NCI-H524 treated with DMSO at 0.1 percent for 48 hours (cell line): ENCODE results near the gene ZSCAN31.
"Not testable (repeated sequence)": the region's sequence is repeated elsewhere in the genome, so short reads cannot be mapped to it uniquely, and the experiment has no call there.

Experiments used
- DNase-seq: peaks from one replicate; lab custom pipeline; 2025; lab: John Stamatoyannopoulos, UW

The ZSCAN31 gene

DNA sequence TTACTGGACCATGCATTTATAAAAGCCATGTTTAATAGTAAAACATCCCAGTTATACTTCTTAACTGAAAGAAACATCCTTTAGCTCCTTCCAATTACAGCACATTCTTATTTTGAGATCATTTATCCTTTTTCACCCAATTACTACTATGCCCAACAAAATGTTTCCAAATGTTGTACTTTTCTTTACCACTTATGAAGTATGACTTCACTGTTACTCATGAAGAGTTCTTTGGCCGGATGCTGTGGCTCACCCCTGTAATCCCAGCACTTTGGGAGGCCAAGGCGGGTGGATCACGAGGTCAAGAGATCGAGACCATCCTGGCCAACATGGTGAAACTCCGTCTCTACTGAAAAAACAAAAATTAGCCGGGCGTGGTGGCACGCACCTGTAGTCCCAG lies 18.1 kb downstream of the ZSCAN31 start:
- not testable (repeated sequence) for DNase-seq

DNA sequence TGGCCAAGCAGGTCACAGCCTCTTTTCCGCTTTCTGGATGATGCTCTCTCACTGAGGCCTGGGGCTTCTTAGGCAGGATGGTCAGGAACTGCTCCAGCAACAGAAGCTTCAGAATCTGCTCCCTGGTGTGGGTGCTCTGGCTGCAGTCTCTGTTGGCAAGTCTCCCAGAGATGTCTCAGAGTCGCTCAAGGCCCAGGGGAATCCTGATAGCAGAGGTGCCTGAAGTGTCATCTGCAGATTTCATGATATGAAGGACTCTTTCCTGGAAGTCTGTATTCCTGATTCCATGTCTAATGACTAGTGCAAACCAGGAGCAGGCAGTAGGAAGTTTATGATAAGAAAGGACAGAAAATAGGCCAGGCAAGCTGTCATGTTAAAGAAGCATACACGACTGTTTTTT lies 20.3 kb downstream of the ZSCAN31 start:
- no peak for DNase-seq

DNA sequence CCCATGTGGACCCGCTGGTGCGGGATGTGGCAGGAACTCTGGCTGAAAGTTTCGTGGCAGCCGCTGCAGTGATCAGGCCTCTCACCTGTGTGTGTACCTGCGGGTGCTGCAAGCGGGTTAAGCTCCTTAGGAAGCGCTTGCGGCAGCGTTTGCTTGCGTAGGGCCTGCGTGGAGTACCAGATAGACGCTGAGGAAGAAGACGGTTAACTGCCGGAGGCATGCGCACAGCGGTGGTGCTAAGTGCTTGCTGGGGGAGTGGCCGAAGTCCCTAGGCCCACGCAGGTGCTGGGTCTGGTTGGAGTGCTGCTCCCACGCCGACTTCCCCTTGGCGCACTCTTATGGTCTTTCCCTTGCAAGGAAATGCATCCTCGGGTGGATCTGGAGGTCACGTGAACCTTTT lies 23.0 kb downstream of the ZSCAN31 start:
- no peak for DNase-seq

DNA sequence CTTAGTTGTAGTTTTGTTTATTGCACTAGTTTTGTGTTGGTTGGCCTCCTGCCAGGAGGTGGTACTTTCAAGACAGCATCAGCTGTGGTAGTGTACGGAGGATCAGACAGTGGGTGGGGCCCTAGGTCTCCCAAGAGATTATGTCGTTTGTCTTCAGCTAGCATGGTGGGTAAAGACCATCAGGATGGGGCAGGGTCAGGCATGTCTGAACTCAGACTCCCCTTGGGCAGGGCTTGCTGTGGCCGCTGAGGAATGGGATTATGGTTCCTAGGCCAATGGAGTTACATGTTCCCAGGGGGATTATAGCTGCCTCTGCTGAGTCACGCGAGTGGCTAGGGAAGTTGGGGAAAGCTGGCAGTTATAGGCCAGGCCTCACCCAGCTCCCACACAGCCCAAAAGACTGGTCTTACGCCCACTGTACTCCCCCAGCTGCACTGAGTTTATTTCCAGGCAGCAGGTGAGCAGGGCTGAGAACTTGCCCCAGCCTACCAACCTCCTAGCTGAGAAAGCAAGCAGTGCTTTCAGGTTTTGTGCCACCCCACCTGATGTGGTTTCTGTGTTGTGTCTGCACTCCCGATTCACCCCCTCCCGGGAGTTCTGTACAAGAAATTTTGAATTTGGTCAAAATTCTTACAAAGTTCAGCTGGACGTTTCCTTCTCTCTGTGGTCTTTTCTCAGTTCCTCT lies 24.7 kb downstream of the ZSCAN31 start:
- no peak for DNase-seq

DNA sequence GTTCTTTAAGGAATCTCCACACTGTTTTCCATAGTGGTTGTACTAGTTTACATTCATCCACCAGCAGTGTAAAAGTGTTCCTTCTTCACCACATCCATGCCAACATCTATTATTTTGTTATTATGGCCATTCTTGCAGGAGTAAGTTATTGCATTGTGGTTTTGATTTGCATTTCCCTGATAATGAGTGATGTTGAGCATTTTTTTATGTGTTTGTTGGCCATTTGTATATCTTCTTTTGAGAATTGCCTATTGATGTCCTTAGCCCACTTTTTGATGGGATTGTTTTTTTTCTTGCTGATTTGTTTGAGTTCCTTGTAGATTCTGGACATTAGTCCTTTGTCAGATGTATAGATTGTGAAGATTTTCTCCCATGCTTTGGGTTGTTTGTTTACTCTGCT lies 29.6 kb downstream of the ZSCAN31 start:
- DNase-seq = not testable (repeated sequence)

DNA sequence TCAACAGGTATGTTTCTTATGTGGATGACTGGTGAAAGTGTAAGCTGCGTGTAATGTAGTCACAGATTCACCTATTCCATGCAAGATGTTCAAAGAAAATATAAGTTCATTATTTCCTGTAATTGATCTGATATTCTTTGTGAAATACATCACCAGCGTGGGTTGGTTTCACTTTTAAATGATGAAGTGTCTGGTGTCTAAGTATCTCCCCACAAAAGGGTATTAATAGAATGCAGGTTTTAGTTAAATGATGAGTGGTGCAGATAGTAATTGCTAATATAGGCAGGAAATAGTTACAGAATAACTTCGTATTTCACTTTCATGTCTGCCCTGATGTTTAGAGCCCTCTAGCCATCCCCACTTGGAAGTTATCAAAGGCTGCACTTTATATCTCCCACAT lies 32.4 kb downstream of the ZSCAN31 start:
- DNase-seq = no peak

DNA sequence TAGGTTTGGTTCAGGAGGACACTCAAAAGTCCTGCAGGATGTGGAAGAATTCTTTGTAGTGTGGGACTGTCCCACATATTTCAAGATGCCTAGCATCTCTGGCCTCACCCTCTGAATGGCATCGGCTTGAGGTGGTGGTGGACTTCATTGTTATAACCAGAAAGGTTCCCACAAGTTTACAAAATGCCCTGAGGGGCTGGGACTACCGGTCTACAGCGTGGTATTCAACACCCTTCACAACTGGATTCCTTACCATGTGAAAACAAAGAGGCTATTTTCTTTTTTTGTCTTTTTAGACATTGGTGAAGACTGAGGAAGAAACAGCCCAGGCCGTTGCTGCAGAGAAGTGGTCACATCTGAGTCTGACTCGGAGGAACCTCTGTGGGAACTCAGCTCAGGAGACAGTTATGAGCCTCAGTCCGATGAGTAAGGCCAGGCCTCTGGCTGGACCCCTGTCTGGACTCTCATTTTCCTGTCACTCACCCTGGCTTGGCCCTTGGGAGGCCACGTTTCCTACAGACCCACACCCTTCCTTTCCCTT lies 39.4 kb downstream of the ZSCAN31 start:
- no peak for DNase-seq

DNA sequence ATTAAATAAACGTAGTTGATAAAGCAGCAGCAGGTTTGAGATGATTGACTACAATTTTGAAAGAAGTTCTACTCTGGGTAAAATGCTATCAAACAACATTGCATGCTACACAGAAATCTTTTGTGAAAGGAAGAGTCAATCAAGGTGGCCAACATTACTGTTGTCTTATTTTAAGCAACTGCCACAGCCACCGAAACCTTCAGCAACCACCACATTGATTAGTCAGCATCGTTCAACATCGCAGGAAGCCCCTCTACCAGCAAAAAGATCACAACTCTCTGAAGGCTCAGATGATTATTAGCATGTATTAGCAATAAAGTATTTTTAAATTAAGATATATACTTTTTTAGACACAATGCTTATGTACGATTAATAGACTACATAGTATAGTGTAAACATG lies 40.6 kb downstream of the ZSCAN31 start:
- no peak for DNase-seq

DNA sequence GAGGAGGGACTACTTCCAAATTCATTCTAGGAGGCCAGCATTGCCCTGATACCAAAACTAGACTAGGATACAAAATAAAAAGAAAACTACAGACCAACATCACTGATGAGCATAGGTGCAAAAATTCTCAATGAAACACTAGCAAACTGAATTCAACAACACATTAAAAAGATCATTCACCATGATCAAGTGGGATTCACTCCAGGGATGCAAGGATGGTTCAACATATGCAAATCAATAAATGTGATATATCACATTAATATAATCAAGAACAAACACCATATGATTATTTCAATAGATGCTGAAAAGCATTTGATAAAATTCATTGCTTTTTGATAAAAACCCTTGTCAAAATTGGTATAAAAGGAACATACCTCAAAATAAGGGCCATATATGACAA lies 44.4 kb downstream of the ZSCAN31 start:
- no peak for DNase-seq

DNA sequence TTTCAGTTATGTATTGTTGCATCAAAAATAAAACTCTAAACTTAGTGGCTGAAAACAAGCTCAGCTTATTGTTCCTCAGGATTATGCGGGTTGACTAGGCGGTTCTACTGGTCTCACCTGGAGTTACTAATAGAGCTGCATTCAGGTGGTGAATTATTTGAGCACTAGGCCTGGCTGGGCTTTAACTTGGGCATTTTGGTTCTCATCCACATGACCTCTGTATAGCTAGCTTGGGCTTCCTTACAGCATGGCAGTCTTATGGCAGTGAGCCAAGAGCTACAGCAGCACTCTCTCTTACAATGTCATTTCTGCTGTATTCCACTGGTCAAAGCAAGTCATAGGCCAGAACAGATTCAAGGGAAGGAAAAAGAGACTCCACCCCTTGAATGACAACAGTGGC lies 53.0 kb downstream of the ZSCAN31 start:
- DNase-seq = no peak

DNA sequence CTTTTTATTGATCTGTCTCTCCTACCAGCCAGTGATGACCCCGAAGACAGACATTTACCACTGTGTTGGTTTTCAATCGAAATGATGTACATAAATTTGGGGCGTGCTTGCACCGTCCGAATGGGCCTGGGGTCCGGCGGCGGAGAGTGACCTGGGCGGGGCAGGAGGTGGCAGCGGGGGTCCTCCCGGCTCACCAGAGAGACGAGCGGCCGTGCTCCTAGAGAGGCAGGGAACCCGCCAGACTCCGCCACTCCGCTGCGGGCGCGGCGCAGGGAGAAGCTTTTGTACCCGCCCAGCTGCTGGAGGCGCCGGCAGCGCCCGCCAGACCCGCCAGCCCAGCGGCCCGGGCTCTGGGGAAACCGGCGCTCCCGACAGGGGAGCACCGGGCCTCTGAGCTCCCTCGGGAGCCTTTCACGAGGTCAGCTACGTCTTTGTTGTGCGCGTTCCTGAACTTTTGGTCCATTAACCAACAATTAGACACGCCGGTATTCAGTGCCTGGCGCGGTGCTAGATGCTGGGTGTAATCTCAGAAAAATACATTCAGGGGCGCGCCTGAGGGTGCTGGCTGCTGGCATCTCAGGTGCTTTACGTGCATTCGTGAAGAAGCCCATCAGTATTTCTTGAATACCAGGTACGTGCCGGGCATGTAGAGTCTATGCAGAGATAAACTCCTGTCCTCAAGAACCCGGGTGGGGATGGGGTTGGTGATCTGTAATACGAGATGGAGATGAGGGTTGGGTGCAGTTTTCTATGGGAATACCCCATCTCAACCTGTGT lies 54.5 kb downstream of the ZSCAN31 start, which contains the start of gene PGBD1:
TSS of gene PGBD1 (plus strand) at position 285 of the 777 bp plus-strand sequence. CDS start 2,242 bp downstream, outside the sequence.
- DNase-seq = peak; percentile 33

DNA sequence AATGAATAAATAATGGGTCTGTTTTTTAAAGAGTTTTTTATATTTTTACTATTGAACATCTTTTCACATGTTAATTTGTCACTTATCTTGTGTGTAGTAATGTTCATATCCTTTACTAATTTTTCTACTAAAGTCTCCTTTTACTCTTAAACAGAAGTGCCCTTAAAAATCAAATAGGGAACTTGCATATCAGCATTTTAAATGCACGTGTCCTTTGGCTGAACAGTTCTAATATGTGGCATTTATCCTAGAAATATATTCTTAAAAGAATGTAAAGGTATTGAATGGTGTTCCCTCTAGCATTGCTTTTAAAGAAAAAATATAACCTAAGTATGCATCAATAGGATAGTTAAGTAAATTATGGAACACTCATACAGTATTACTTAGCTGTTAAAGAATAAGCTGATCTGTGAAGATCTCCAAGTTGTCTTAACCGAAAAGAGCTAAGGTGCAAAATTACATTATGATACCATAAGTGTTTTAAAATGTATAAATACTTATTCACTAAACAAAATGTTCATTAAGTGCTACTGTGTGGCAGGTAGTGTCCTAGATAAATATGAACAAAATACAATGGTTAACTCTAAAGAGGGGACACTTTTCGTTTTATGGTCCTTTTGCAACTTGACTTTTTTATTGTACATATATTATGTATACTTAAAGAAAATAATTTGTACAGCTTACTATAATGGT lies 55.2 kb downstream of the ZSCAN31 start:
- no peak for DNase-seq

DNA sequence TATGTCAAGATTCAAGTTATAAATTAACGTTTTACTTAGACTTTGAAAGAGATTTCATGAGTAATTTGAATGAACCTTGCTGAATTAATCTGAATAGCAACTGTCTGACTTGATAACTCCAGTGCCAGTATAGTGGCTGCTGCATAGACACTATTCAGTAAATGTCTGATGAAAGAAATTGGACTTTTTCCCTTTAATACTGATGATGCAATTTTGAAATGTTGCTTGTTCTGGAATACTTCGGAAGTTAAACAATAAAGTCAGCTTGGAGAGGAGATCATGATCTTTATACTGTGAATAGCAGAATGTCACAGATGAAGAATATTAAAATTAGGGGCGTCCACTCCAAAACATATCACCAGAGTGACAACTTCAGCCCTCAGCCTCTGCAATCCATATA lies 58.2 kb downstream of the ZSCAN31 start:
- DNase-seq = no peak

DNA sequence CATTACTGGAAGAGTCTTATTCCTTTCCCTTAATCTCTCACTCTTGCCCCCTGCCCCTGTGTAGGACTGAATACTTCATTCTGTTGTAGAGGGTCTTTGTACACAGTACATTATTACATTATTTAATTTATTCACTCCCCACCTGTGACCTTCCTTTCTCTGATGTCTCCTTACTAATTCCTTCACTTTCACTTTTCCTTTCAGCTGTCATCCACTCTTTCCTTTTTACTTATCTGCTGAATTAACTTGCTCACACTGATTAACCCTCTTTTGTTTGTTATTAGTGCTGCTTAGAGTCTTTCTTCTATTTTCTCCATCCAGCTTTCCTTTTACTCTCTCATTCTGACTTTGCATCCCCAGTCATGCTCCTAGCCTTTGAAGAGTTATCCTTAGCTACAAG lies 61.1 kb downstream of the ZSCAN31 start:
- no peak for DNase-seq
